Mammary epithelial cell (primary cell): ENCODE measurements around the gene GRAMD1A.

Experiments used
- EZH2 ChIP-seq: IDR thresholded peaks from 2 replicates; pipeline ENCODE4 v1.6.1; 2012; ENCODE audit warnings: low read length, inconsistent platforms, borderline replicate concordance
- TF ChIP-seq, protein P1 (sequence below), 2 donors: IDR thresholded peaks in 1 of 2; conservative IDR thresholded peaks in 1 of 2; 2 replicates each; pipeline ENCODE4 v1.5.1; 2011 to 2012; ENCODE audit warnings: inconsistent platforms in 2 of 2, low read length in 2 of 2, mild to moderate bottlenecking in 2 of 2, control low read depth in 1 of 2, low read depth in 1 of 2; ENCODE audit not compliant: insufficient read depth in 1 of 2; ENCODE audit errors: extremely low read depth in 1 of 2

GRCh38 chr19:34957830-34958751, 42.0 kb upstream of the GRAMD1A start:
- TF ChIP-seq, protein P1, sequence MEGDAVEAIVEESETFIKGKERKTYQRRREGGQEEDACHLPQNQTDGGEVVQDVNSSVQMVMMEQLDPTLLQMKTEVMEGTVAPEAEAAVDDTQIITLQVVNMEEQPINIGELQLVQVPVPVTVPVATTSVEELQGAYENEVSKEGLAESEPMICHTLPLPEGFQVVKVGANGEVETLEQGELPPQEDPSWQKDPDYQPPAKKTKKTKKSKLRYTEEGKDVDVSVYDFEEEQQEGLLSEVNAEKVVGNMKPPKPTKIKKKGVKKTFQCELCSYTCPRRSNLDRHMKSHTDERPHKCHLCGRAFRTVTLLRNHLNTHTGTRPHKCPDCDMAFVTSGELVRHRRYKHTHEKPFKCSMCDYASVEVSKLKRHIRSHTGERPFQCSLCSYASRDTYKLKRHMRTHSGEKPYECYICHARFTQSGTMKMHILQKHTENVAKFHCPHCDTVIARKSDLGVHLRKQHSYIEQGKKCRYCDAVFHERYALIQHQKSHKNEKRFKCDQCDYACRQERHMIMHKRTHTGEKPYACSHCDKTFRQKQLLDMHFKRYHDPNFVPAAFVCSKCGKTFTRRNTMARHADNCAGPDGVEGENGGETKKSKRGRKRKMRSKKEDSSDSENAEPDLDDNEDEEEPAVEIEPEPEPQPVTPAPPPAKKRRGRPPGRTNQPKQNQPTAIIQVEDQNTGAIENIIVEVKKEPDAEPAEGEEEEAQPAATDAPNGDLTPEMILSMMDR (conservative IDR thresholded peaks at IDR 0.05 in 1 of 2, IDR thresholded peaks at IDR 0.05 in 1 of 2; ENCODE audit: extremely low read depth in 1 of 2, insufficient read depth in 1 of 2, low read depth in 1 of 2, low read length in 2 of 2) = no peak
- TF ChIP-seq EZH2 = no peak
